OCI-LY7 (cell line): Measurements from ENCODE around the gene TULP4. TPM values are rescaled to one million over a fixed set of nuclear protein-coding genes. Genes with fewer than 3 reads are reported as not detected.
"Not testable (repeated sequence)": the region's sequence is repeated elsewhere in the genome, so short reads cannot be mapped to it uniquely, and the experiment has no call there.

Experiments used
- BruUV-seq: library from RNA; stranded (reverse); fragments of 400-500 nt; replicated peaks from 2 replicates; lab custom pipeline; 2021; lab: Mats Ljungman, UMichigan
- CTCF ChIA-PET: fragments of 300-600 bp; sonication (Branson Sonifier 250); formaldehyde crosslinking; loops from one replicate; lab custom pipeline; 2022; ENCODE audit warnings: antibody characterized with exemption; ENCODE audit not compliant: unreplicated experiment; lab: Charles Lee
- POLR2A ChIA-PET: fragments of 300-600 bp; sonication (Branson Sonifier 250); formaldehyde crosslinking; loops from one replicate; lab custom pipeline; 2022; ENCODE audit warnings: antibody characterized with exemption; lab: Charles Lee
- DNase-seq: peaks from one replicate; pipeline ENCODE4 v3.0.0-alpha.2; 2015; ENCODE audit warnings: low spot score
- H2AFZ ChIP-seq: fragments of 200-600 bp; sonication (generic), shearing (Covaris generic); 2 replicates; pipeline ENCODE4 v1.6.1; 2014; ENCODE audit warnings: mild to moderate bottlenecking, antibody characterized with exemption, low read length, moderate library complexity
- H3K27ac ChIP-seq: fragments of 200-600 bp; sonication (generic); 2 replicates; pipeline ENCODE4 v1.5.1; 2014; ENCODE audit warnings: mixed run types, low read depth, mild to moderate bottlenecking, moderate library complexity, low read length, inconsistent platforms; ENCODE audit not compliant: poor library complexity, severe bottlenecking
- H3K36me3 ChIP-seq: fragments of 200-600 bp; sonication (generic); 2 replicates; pipeline ENCODE4 v1.6.1; 2014; ENCODE audit warnings: mild to moderate bottlenecking, antibody characterized with exemption, low read length, moderate library complexity, mixed read lengths; ENCODE audit not compliant: insufficient read depth
- H3K4me1 ChIP-seq: fragments of 200-600 bp; sonication (generic); 2 replicates; pipeline ENCODE4 v1.5.1; 2014; ENCODE audit warnings: mild to moderate bottlenecking, low read length; ENCODE audit not compliant: insufficient read depth, poor library complexity, severe bottlenecking
- H3K4me2 ChIP-seq: fragments of 200-600 bp; sonication (generic); 2 replicates; pipeline ENCODE4 v1.6.1; 2014; ENCODE audit warnings: mild to moderate bottlenecking, low read length
- H3K4me3 ChIP-seq: fragments of 200-600 bp; sonication (generic); 2 replicates; pipeline ENCODE4 v1.5.1; 2014; ENCODE audit warnings: mild to moderate bottlenecking, low read depth, low read length; ENCODE audit not compliant: poor library complexity, severe bottlenecking
- H3K79me2 ChIP-seq: fragments of 200-600 bp; sonication (generic); 2 replicates; pipeline ENCODE4 v1.6.1; 2016; ENCODE audit warnings: low read depth, mild to moderate bottlenecking, low read length, moderate library complexity, mixed read lengths; ENCODE audit not compliant: insufficient read depth
- H3K9me2 ChIP-seq: fragments of 200-600 bp; sonication (generic); 2 replicates; pipeline ENCODE4 v1.6.1; 2016; ENCODE audit warnings: mild to moderate bottlenecking, low read length, mixed read lengths; ENCODE audit not compliant: insufficient read depth
- H3K9me3 ChIP-seq: fragments of 200-600 bp; sonication (generic); 2 replicates; pipeline ENCODE4 v1.6.1; 2014; ENCODE audit warnings: mild to moderate bottlenecking, mixed run types, low read length, mixed read lengths
- H4K20me1 ChIP-seq: fragments of 200-600 bp; sonication (generic); 2 replicates; pipeline ENCODE4 v1.6.1; 2014; ENCODE audit warnings: mild to moderate bottlenecking, antibody characterized with exemption, low read length, moderate library complexity, mixed read lengths; ENCODE audit not compliant: insufficient read depth
- CTCF ChIP-seq: fragments of 200-600 bp; sonication (generic); conservative IDR thresholded peaks from 2 replicates; pipeline ENCODE4 v1.5.1; 2014; ENCODE audit warnings: mild to moderate bottlenecking, antibody characterized with exemption, low read length, moderate library complexity, mixed read lengths
- EZH2phosphoT487 ChIP-seq: fragments of 200-600 bp; sonication (generic); IDR thresholded peaks from 2 replicates; pipeline ENCODE4 v1.6.1; 2018; ENCODE audit warnings: low read depth, borderline replicate concordance, mild to moderate bottlenecking, mixed run types, antibody characterized with exemption, low read length, moderate library complexity, mixed read lengths
- intact Hi-C: fragments of 100-400 bp; cut with micrococcal nuclease; formaldehyde crosslinking; loops from one replicate; pipeline ENCODE4 v1.10.0; 2022; ENCODE audit not compliant: unreplicated experiment
- total RNA-seq, 2 experiments: library from RNA; depleted of rRNA in 1 of 2; stranded (reverse); fragments of >200 nt in 1 of 2; shearing (Covaris generic) in 1 of 2; gene quantifications; 2 replicates each; pipeline ENCODE4 v1.2.3, GENCODE V29; 2014 to 2022

The TULP4 gene
- total RNA-seq, 2 experiments from 2014 or later = 62.1 to 64.8 TPM

- POLR2A ChIA-PET = interaction anchor here (0.7 kb wide), 1 partner anchor 28 kb away, joined by 3 read pairs; no protein-coding TSS in a partner anchor
- H4K20me1 ChIP-seq = no peaks in the 10 kb centered on the region
- BruUV-seq = no TSS peak
- peaks cover 21% of the 10 kb centered on the region for H3K36me3 ChIP-seq
- no peak for DNase-seq
- no peak overlapping the region for H2AFZ ChIP-seq
- no peaks in the 10 kb centered on the region for H3K79me2 ChIP-seq
- H3K4me3 ChIP-seq = no peak overlapping the region
- H3K27ac ChIP-seq = no peak overlapping the region
- H3K9me2 ChIP-seq = no peaks in the 10 kb centered on the region
- intact Hi-C loops = no loop called here
- no peak overlapping the region for H3K4me2 ChIP-seq
- H3K4me1 ChIP-seq = no peaks in the 10 kb centered on the region
- CTCF ChIA-PET = no interaction called here
- no peaks in the 10 kb centered on the region for H3K9me3 ChIP-seq
- 0 out of 2 replicates have a peak, but pooled peaks have one; percentile 20 for TF ChIP-seq CTCF
- TF ChIP-seq EZH2phosphoT487 = no peak
Measured at GRCh38 chr6:158468666-158469065, 156.4 kb downstream of the TULP4 start.

GRCh38 chr6:158470023-158470422, 157.8 kb downstream of the TULP4 start:
- POLR2A ChIA-PET = interaction anchor here (1.2 kb wide), 1 partner anchor 8 kb away, joined by 5 read pairs; no protein-coding TSS in a partner anchor
- H3K27ac ChIP-seq, H3K9me3 ChIP-seq, H3K79me2 ChIP-seq, H2AFZ ChIP-seq, H3K4me2 ChIP-seq, BruUV-seq, DNase-seq, CTCF ChIA-PET, H3K9me2 ChIP-seq, H3K4me1 ChIP-seq, H3K4me3 ChIP-seq, H4K20me1 ChIP-seq, H3K36me3 ChIP-seq, intact Hi-C loops: not testable (repeated sequence)

GRCh38 chr6:158471339-158471738, 159.1 kb downstream of the TULP4 start:
- no peak for DNase-seq
- Histone ChIP-seq H4K20me1 (no peaks in the 10 kb centered on the region), H3K36me3 (no peaks in the 10 kb centered on the region), H3K4me2 (no peak overlapping the region), H3K9me2 (no peaks in the 10 kb centered on the region), H3K79me2 (no peaks in the 10 kb centered on the region), H2AFZ (no peak overlapping the region), H3K9me3 (no peaks in the 10 kb centered on the region), H3K27ac (no peak overlapping the region), H3K4me3 (no peak overlapping the region), H3K4me1 (no peaks in the 10 kb centered on the region)
- ChIA-PET CTCF (no interaction called here), POLR2A (interaction anchor here (0.6 to 1.2 kb wide), 2 partner anchors 9 to 130 kb away, joined by 3 to 5 read pairs; no protein-coding TSS in a partner anchor)
- intact Hi-C loops = no loop called here
- BruUV-seq = no TSS peak
- TF ChIP-seq CTCF = no peak
- TF ChIP-seq EZH2phosphoT487 = no peak
